HepG2 (cell line): ENCODE measurements around the gene PDZD7. TPM values are rescaled to one million over a fixed set of nuclear protein-coding genes. Genes with fewer than 3 reads are reported as not detected.

Experiments
- GFI1 ChIP-seq: sonication (generic); formaldehyde crosslinking; IDR thresholded peaks from 2 replicates; pipeline ENCODE4 v1.5.0; 2020; ENCODE audit warnings: missing genetic modification reagents, mild to moderate bottlenecking, borderline replicate concordance
- GRHL1 ChIP-seq: sonication (generic); formaldehyde crosslinking; conservative IDR thresholded peaks from 2 replicates; pipeline ENCODE4 v1.8.0; 2022; ENCODE audit warnings: missing genetic modification reagents
- HNF1A ChIP-seq, 2 experiments: sonication (generic) in 1 of 2; formaldehyde crosslinking in 1 of 2; IDR thresholded peaks; 2 replicates each; pipeline versions ENCODE4 v1.4.0 to v1.6.1; 2016 to 2020; ENCODE audit warnings: borderline replicate concordance in 1 of 2, low read depth in 1 of 2, mild to moderate bottlenecking in 1 of 2, missing genetic modification reagents in 1 of 2
- JUND ChIP-seq: sonication (generic); formaldehyde crosslinking; IDR thresholded peaks from 2 replicates; pipeline ENCODE4 v1.8.0; 2022; ENCODE audit warnings: mild to moderate bottlenecking, missing genetic modification reagents
- KDM3A ChIP-seq: IDR thresholded peaks from 2 replicates; pipeline ENCODE4 v1.6.1; 2018; ENCODE audit warnings: low read depth, missing compliant biosample characterization
- NFE2L2 ChIP-seq: fragments of 150-350 bp; IDR thresholded peaks from 2 replicates; pipeline ENCODE4 v1.6.1; 2014; ENCODE audit warnings: low read length
- NR2F2 ChIP-seq: IDR thresholded peaks from 2 replicates; pipeline ENCODE4 v1.6.1; 2012; ENCODE audit warnings: low read depth, inconsistent platforms, borderline replicate concordance
- PRDM15 ChIP-seq: sonication (generic); formaldehyde crosslinking; IDR thresholded peaks from 2 replicates; pipeline ENCODE4 v1.4.0; 2020; ENCODE audit warnings: missing genetic modification reagents
- RBAK ChIP-seq: sonication (generic); formaldehyde crosslinking; IDR thresholded peaks from 2 replicates; pipeline ENCODE4 v1.5.1; 2020; ENCODE audit warnings: mild to moderate bottlenecking, missing genetic modification reagents
- XBP1 ChIP-seq: sonication (generic); formaldehyde crosslinking; IDR thresholded peaks from 2 replicates; pipeline ENCODE4 v1.5.0; 2020; ENCODE audit warnings: missing genetic modification reagents
- ZBTB14 ChIP-seq: sonication (generic); formaldehyde crosslinking; IDR thresholded peaks from 2 replicates; pipeline ENCODE4 v1.4.0; 2020; ENCODE audit warnings: missing genetic modification reagents
- ZBTB7A ChIP-seq: sonication (generic); formaldehyde crosslinking; IDR thresholded peaks from 2 replicates; pipeline ENCODE4 v1.8.0; 2022; ENCODE audit warnings: mild to moderate bottlenecking, missing genetic modification reagents
- ZFP1 ChIP-seq: IDR thresholded peaks from 2 replicates; pipeline ENCODE4 v1.6.1; 2016
- ZNF337 ChIP-seq: sonication (generic); formaldehyde crosslinking; IDR thresholded peaks from 2 replicates; pipeline ENCODE4 v1.5.1; 2020; ENCODE audit warnings: missing genetic modification reagents, low read depth, mild to moderate bottlenecking, borderline replicate concordance
- ZNF567 ChIP-seq: sonication (generic); formaldehyde crosslinking; IDR thresholded peaks from 2 replicates; pipeline ENCODE4 v1.8.1; 2023; ENCODE audit warnings: mild to moderate bottlenecking, missing genetic modification reagents, borderline replicate concordance
- ZNF672 ChIP-seq: sonication (generic); formaldehyde crosslinking; IDR thresholded peaks from 2 replicates; pipeline ENCODE4 v1.8.1; 2022; ENCODE audit warnings: missing genetic modification reagents
- ZNF691 ChIP-seq: sonication (generic); formaldehyde crosslinking; IDR thresholded peaks from 2 replicates; pipeline ENCODE4 v1.4.0; 2020; ENCODE audit warnings: missing genetic modification reagents, low read depth, mild to moderate bottlenecking, borderline replicate concordance
- polyA plus RNA-seq, 8 experiments: library from polyadenylated mRNA; depleted of rRNA in 3 of 8; stranded (reverse) in 7 of 8; unstranded in 1 of 8; fragments of >200 nt; fragmentation: Illumina TruSeq in 4 of 8; extraction: Trizol in 4 of 8; gene quantifications; 2 replicates each; pipeline versions ENCODE4 v1.2.1 to v1.2.3, GENCODE V29; 2011 to 2016; ENCODE audit warnings: low read depth in 4 of 8, missing spikeins in 1 of 8, mixed read lengths in 1 of 8; ENCODE audit not compliant: insufficient read depth in 1 of 8
- total RNA-seq, 5 experiments: library from RNA; depleted of rRNA; stranded (reverse); fragments of >200 nt; fragmentation: Illumina TruSeq; extraction: Trizol; gene quantifications; 2 replicates each; pipeline ENCODE4 v1.2.3, GENCODE V29; 2016; ENCODE audit warnings: low read depth in 1 of 5

PDZD7 gene
- total and polyA plus RNA-seq, 2 of the 13 experiments (the other 11 are each of a cell fraction or from before 2014, with no cell fraction given): 0.58 to 0.73 TPM

GRCh38 chr10:100998183-100998990 lies 32.5 kb downstream of the PDZD7 start (continued):
- TF ChIP-seq KDM3A (no peak), XBP1 (CRISPR knock-in tag) (no peak), NR2F2 (no peak; the same call in 1 of the 2 replicates), ZBTB14 (CRISPR knock-in tag) (no peak), ZNF337 (no peak), HNF1A (IDR thresholded peaks at IDR 0.05; ENCODE audit: low read depth) (0 out of 2 replicates have a peak, but pooled peaks have one; percentile 41), HNF1A (CRISPR knock-in tag; IDR thresholded peaks at IDR 0.05; ENCODE audit: borderline replicate concordance) (no peak), JUND (0 out of 2 replicates have a peak, but pooled peaks have one; percentile 32), GFI1 (no peak), ZFP1 (no peak), ZBTB7A (peak; percentile 79), ZNF691 (CRISPR knock-in tag) (peak; percentile 3; the same call in 1 of the 2 replicates), PRDM15 (CRISPR knock-in tag) (no peak), NFE2L2 (no peak), GRHL1 (CRISPR knock-in tag) (no peak), ZNF672 (CRISPR knock-in tag) (no peak), ZNF567 (CRISPR knock-in tag) (no peak), RBAK (CRISPR knock-in tag) (no peak)
